WTC11 (cell line): ENCODE results near the gene SDK2. TPM values are rescaled to one million over a fixed set of nuclear protein-coding genes. Genes with fewer than 3 reads are reported as not detected.

Source experiments
- ATAC-seq: fragments of 200-7000 bp; cut with Tn5 transposase; 2 replicates; pipeline ENCODE4 v1.10.0; 2021; ENCODE audit warnings: mild to moderate bottlenecking, moderate library complexity
- CTCF ChIA-PET: fragments of 300-600 bp; sonication (Branson Sonifier 250); formaldehyde crosslinking; loops from one replicate; lab custom pipeline; 2021; ENCODE audit warnings: antibody characterized with exemption; lab: Charles Lee
- POLR2A ChIA-PET: fragments of 350-600 bp; sonication (Branson Sonifier 250); formaldehyde crosslinking; loops from one replicate; lab custom pipeline; 2021; ENCODE audit warnings: antibody characterized with exemption; lab: Charles Lee
- DNase-seq: peaks from one replicate; pipeline ENCODE4 v3.0.0; 2021; ENCODE audit warnings: low spot score
- H3K27ac Mint-ChIP-seq: 2 replicates; pipeline ENCODE4 v1.8.0; 2021; ENCODE audit warnings: mixed read lengths
- H3K27me3 Mint-ChIP-seq: 2 replicates; pipeline ENCODE4 v1.8.0; 2021; ENCODE audit warnings: low read depth, mild to moderate bottlenecking, moderate library complexity, mixed read lengths
- H3K36me3 Mint-ChIP-seq: 2 replicates; pipeline ENCODE4 v1.8.0; 2021; ENCODE audit warnings: mixed read lengths
- H3K4me1 Mint-ChIP-seq: 2 replicates; pipeline ENCODE4 v1.8.0; 2022; ENCODE audit warnings: mixed read lengths
- H3K4me3 Mint-ChIP-seq: 2 replicates; pipeline ENCODE4 v1.8.0; 2021; ENCODE audit warnings: mild to moderate bottlenecking, moderate library complexity, mixed read lengths
- H3K9me3 Mint-ChIP-seq: 2 replicates; pipeline ENCODE4 v1.8.0; 2021; ENCODE audit warnings: mixed read lengths
- GRHL2 ChIP-seq: fragments of 250-450 bp; sonication (Bioruptor Pico); IDR thresholded peaks from 2 replicates; pipeline ENCODE4 v1.8.0; 2022; ENCODE audit warnings: mild to moderate bottlenecking, moderate library complexity; ENCODE audit not compliant: insufficient replicate concordance, severe bottlenecking
- HMGA2 ChIP-seq: fragments of 250-450 bp; sonication (Bioruptor Pico); IDR thresholded peaks from 2 replicates; pipeline ENCODE4 v1.4.0; 2021; ENCODE audit warnings: mild to moderate bottlenecking, moderate library complexity
- IRF2 ChIP-seq: sonication (generic); formaldehyde crosslinking; IDR thresholded peaks from 2 replicates; pipeline ENCODE4 v1.8.0; 2022; ENCODE audit warnings: low read depth, missing genetic modification reagents, borderline replicate concordance
- NR2C2 ChIP-seq: sonication (generic); formaldehyde crosslinking; IDR thresholded peaks from 2 replicates; pipeline ENCODE4 v1.8.0; 2022; ENCODE audit warnings: mild to moderate bottlenecking, missing genetic modification reagents
- NR3C1 ChIP-seq: sonication (generic); formaldehyde crosslinking; conservative IDR thresholded peaks from 2 replicates; pipeline ENCODE4 v1.8.1; 2023; ENCODE audit warnings: low read depth, mild to moderate bottlenecking, missing genetic modification reagents
- OVOL2 ChIP-seq: fragments of 250-450 bp; sonication (Bioruptor Pico); IDR thresholded peaks from 2 replicates; pipeline ENCODE4 v1.9.0; 2021; ENCODE audit warnings: mild to moderate bottlenecking, borderline replicate concordance
- SMAD4 ChIP-seq: sonication (generic); formaldehyde crosslinking; IDR thresholded peaks from 2 replicates; pipeline ENCODE4 v1.8.0; 2022; ENCODE audit warnings: mild to moderate bottlenecking, missing genetic modification reagents
- ZNF121 ChIP-seq: sonication (generic); formaldehyde crosslinking; IDR thresholded peaks from 2 replicates; pipeline ENCODE4 v1.8.0; 2023; ENCODE audit warnings: missing genetic modification reagents
- ZNF138 ChIP-seq: sonication (generic); formaldehyde crosslinking; conservative IDR thresholded peaks from 2 replicates; pipeline ENCODE4 v1.8.1; 2022; ENCODE audit warnings: mild to moderate bottlenecking, moderate library complexity, missing genetic modification reagents
- ZNF396 ChIP-seq: fragments of 250-450 bp; sonication (Bioruptor Pico); IDR thresholded peaks from 2 replicates; pipeline ENCODE4 v1.8.0; 2021; ENCODE audit warnings: mild to moderate bottlenecking, moderate library complexity, borderline replicate concordance
- ZNF671 ChIP-seq: fragments of 250-450 bp; sonication (Bioruptor Pico); IDR thresholded peaks from 2 replicates; pipeline ENCODE4 v1.8.0; 2021; ENCODE audit warnings: mild to moderate bottlenecking
- total RNA-seq: library from RNA; stranded (reverse); gene quantifications from 3 replicates; pipeline ENCODE4 v1.2.3, GENCODE V29; 2021
- TF ChIP-seq, protein P1 (sequence below): fragments of 250-450 bp; sonication (Bioruptor Pico); IDR thresholded peaks from 2 replicates; pipeline ENCODE4 v2.1.2; 2022; ENCODE audit warnings: mild to moderate bottlenecking, moderate library complexity
- TF ChIP-seq, protein P2 (sequence below): sonication (generic); formaldehyde crosslinking; IDR thresholded peaks from 2 replicates; pipeline ENCODE4 v1.8.1; 2023; ENCODE audit warnings: mild to moderate bottlenecking, missing genetic modification reagents
- TF ChIP-seq, protein P3 (sequence below): sonication (generic); formaldehyde crosslinking; IDR thresholded peaks from 2 replicates; pipeline ENCODE4 v1.8.1; 2022; ENCODE audit warnings: missing genetic modification reagents, borderline replicate concordance
- TF ChIP-seq, protein P4 (sequence below): fragments of 200-600 bp; IDR thresholded peaks from 2 replicates; pipeline ENCODE4 v1.8.0; 2022; ENCODE audit warnings: antibody characterized with exemption
- TF ChIP-seq, protein P5 (sequence below): sonication (generic); formaldehyde crosslinking; IDR thresholded peaks from 2 replicates; pipeline ENCODE4 v1.8.1; 2023; ENCODE audit warnings: mild to moderate bottlenecking, missing genetic modification reagents, moderate library complexity
- TF ChIP-seq, protein P6 (sequence below): sonication (generic); formaldehyde crosslinking; IDR thresholded peaks from 2 replicates; pipeline ENCODE4 v1.8.0; 2022; ENCODE audit warnings: missing genetic modification reagents
- TF ChIP-seq, protein P7 (sequence below): sonication (generic); formaldehyde crosslinking; IDR thresholded peaks from 2 replicates; pipeline ENCODE4 v1.8.1; 2022; ENCODE audit warnings: mild to moderate bottlenecking, missing genetic modification reagents, moderate library complexity, borderline replicate concordance
- TF ChIP-seq, protein P8 (sequence below): sonication (generic); formaldehyde crosslinking; IDR thresholded peaks from 2 replicates; pipeline ENCODE4 v1.8.1; 2022; ENCODE audit warnings: low read depth, missing genetic modification reagents, borderline replicate concordance

The SDK2 gene
- total RNA-seq, 1 experiment from 2014 or later: 14.8 TPM

DNA sequence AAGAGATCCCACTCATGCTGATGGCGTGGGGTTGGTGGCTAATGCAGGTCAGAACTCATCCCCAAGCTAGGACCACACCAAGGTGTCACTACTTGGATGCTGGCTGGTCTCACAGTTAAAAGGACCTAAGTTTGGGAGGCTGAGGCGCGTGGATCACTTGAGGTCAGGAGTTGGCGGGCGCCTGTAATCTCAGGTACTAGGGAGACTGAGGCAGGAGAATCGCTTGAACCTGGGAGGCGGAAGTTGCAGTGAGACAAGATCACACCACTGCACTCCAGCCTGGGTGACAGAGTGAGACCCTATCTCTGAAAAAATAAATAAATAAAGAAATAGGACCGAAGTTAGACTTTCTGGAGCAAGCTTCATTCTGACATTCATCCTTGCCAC lies 325.8 kb downstream of the SDK2 start (continued):
- TF ChIP-seq ZNF138 (CRISPR knock-in tag) (no peak), NR2C2 (CRISPR knock-in tag) (no peak), SMAD4 (no peak), IRF2 (CRISPR knock-in tag) (no peak), ZNF396 (CRISPR knock-in tag) (no peak), NR3C1 (CRISPR knock-in tag) (no peak)
- TF ChIP-seq, protein P1, sequence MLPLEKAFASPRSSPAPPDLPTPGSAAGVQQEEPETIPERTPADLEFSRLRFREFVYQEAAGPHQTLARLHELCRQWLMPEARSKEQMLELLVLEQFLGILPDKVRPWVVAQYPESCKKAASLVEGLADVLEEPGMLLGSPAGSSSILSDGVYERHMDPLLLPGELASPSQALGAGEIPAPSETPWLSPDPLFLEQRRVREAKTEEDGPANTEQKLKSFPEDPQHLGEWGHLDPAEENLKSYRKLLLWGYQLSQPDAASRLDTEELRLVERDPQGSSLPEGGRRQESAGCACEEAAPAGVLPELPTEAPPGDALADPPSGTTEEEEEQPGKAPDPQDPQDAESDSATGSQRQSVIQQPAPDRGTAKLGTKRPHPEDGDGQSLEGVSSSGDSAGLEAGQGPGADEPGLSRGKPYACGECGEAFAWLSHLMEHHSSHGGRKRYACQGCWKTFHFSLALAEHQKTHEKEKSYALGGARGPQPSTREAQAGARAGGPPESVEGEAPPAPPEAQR (CRISPR knock-in tag): no peak
- TF ChIP-seq, protein P2, sequence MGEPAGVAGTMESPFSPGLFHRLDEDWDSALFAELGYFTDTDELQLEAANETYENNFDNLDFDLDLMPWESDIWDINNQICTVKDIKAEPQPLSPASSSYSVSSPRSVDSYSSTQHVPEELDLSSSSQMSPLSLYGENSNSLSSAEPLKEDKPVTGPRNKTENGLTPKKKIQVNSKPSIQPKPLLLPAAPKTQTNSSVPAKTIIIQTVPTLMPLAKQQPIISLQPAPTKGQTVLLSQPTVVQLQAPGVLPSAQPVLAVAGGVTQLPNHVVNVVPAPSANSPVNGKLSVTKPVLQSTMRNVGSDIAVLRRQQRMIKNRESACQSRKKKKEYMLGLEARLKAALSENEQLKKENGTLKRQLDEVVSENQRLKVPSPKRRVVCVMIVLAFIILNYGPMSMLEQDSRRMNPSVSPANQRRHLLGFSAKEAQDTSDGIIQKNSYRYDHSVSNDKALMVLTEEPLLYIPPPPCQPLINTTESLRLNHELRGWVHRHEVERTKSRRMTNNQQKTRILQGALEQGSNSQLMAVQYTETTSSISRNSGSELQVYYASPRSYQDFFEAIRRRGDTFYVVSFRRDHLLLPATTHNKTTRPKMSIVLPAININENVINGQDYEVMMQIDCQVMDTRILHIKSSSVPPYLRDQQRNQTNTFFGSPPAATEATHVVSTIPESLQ: no peak
- TF ChIP-seq, all 79 proteins: peak for 0

DNA sequence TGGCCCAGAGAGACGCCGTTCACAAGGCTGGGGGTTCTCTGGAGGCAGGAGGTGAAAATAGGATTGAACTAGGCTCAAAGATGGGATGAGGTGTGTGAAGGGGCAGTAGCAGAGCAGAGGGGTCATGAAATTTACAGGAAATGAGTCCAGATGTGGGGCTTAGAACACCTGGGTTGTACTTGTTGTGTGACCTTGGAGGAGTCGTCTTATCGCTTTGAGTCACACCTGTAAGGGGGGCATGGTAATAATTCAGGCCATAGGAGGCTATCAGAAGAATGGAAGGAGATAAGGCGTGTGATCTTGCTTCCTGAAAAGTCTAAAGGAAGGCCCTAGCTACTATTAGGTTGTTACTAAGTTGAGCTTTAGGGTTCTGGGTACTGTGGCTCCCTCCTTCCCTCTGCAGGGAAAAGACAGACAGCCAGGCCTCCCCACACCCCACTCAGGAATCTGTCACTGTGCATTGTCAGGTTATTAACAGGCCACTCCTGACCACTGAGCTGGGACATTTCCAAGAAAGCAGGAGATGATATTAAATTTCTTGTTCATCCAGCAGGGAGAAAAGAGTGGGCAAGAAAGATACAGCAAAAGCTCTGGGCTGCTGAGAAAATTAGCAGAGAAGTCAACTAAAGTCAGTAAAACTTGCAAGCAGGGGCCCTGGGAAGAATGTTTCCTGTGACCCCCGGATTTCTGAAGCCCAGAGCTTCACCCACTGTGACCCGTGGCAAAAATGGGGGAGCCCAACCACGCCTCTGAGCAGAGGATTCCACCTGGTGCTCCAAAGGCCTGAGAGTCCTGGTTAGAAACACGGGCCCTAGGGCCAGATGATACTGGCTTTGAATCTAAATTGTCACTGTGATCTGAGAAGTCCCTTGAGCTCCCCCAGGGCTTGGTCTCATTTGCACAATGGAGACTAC lies 326.5 kb downstream of the SDK2 start:
- Mint-ChIP-seq H3K27ac (no peak overlapping the region), H3K4me1 (peaks cover 28% of the 10 kb centered on the region), H3K9me3 (no peaks in the 10 kb centered on the region), H3K4me3 (no peak overlapping the region), H3K36me3 (no peaks in the 10 kb centered on the region), H3K27me3 (peaks cover 22% of the 10 kb centered on the region)
- ChIA-PET POLR2A (interaction anchor here (1.3 kb wide), 1 partner anchor 24 kb away, joined by 3 read pairs; no protein-coding TSS in a partner anchor), CTCF (interaction anchor here (0.6 to 1.8 kb wide), 3 partner anchors 42 to 122 kb away, joined by 3 to 9 read pairs (median 3); no protein-coding TSS in a partner anchor)
- ATAC-seq (no peak), DNase-seq (no peak)
- TF ChIP-seq ZNF671 (CRISPR knock-in tag) (no peak), OVOL2 (CRISPR knock-in tag) (no peak), GRHL2 (CRISPR knock-in tag) (no peak), ZNF121 (CRISPR knock-in tag) (no peak), HMGA2 (CRISPR knock-in tag) (no peak), NR2C2 (CRISPR knock-in tag) (no peak)
- TF ChIP-seq, protein P3, sequence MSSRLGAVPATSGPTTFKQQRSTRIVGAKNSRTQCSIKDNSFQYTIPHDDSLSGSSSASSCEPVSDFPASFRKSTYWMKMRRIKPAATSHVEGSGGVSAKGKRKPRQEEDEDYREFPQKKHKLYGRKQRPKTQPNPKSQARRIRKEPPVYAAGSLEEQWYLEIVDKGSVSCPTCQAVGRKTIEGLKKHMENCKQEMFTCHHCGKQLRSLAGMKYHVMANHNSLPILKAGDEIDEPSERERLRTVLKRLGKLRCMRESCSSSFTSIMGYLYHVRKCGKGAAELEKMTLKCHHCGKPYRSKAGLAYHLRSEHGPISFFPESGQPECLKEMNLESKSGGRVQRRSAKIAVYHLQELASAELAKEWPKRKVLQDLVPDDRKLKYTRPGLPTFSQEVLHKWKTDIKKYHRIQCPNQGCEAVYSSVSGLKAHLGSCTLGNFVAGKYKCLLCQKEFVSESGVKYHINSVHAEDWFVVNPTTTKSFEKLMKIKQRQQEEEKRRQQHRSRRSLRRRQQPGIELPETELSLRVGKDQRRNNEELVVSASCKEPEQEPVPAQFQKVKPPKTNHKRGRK (CRISPR knock-in tag): no peak
- TF ChIP-seq, protein P4, sequence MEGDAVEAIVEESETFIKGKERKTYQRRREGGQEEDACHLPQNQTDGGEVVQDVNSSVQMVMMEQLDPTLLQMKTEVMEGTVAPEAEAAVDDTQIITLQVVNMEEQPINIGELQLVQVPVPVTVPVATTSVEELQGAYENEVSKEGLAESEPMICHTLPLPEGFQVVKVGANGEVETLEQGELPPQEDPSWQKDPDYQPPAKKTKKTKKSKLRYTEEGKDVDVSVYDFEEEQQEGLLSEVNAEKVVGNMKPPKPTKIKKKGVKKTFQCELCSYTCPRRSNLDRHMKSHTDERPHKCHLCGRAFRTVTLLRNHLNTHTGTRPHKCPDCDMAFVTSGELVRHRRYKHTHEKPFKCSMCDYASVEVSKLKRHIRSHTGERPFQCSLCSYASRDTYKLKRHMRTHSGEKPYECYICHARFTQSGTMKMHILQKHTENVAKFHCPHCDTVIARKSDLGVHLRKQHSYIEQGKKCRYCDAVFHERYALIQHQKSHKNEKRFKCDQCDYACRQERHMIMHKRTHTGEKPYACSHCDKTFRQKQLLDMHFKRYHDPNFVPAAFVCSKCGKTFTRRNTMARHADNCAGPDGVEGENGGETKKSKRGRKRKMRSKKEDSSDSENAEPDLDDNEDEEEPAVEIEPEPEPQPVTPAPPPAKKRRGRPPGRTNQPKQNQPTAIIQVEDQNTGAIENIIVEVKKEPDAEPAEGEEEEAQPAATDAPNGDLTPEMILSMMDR: no peak
- TF ChIP-seq, protein P5, sequence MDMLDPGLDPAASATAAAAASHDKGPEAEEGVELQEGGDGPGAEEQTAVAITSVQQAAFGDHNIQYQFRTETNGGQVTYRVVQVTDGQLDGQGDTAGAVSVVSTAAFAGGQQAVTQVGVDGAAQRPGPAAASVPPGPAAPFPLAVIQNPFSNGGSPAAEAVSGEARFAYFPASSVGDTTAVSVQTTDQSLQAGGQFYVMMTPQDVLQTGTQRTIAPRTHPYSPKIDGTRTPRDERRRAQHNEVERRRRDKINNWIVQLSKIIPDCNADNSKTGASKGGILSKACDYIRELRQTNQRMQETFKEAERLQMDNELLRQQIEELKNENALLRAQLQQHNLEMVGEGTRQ (CRISPR knock-in tag): no peak
- TF ChIP-seq, protein P6, sequence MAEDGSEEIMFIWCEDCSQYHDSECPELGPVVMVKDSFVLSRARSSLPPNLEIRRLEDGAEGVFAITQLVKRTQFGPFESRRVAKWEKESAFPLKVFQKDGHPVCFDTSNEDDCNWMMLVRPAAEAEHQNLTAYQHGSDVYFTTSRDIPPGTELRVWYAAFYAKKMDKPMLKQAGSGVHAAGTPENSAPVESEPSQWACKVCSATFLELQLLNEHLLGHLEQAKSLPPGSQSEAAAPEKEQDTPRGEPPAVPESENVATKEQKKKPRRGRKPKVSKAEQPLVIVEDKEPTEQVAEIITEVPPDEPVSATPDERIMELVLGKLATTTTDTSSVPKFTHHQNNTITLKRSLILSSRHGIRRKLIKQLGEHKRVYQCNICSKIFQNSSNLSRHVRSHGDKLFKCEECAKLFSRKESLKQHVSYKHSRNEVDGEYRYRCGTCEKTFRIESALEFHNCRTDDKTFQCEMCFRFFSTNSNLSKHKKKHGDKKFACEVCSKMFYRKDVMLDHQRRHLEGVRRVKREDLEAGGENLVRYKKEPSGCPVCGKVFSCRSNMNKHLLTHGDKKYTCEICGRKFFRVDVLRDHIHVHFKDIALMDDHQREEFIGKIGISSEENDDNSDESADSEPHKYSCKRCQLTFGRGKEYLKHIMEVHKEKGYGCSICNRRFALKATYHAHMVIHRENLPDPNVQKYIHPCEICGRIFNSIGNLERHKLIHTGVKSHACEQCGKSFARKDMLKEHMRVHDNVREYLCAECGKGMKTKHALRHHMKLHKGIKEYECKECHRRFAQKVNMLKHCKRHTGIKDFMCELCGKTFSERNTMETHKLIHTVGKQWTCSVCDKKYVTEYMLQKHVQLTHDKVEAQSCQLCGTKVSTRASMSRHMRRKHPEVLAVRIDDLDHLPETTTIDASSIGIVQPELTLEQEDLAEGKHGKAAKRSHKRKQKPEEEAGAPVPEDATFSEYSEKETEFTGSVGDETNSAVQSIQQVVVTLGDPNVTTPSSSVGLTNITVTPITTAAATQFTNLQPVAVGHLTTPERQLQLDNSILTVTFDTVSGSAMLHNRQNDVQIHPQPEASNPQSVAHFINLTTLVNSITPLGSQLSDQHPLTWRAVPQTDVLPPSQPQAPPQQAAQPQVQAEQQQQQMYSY (CRISPR knock-in tag): no peak
- TF ChIP-seq, protein P7, sequence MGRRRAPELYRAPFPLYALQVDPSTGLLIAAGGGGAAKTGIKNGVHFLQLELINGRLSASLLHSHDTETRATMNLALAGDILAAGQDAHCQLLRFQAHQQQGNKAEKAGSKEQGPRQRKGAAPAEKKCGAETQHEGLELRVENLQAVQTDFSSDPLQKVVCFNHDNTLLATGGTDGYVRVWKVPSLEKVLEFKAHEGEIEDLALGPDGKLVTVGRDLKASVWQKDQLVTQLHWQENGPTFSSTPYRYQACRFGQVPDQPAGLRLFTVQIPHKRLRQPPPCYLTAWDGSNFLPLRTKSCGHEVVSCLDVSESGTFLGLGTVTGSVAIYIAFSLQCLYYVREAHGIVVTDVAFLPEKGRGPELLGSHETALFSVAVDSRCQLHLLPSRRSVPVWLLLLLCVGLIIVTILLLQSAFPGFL (CRISPR knock-in tag): no peak
- TF ChIP-seq, protein P8, sequence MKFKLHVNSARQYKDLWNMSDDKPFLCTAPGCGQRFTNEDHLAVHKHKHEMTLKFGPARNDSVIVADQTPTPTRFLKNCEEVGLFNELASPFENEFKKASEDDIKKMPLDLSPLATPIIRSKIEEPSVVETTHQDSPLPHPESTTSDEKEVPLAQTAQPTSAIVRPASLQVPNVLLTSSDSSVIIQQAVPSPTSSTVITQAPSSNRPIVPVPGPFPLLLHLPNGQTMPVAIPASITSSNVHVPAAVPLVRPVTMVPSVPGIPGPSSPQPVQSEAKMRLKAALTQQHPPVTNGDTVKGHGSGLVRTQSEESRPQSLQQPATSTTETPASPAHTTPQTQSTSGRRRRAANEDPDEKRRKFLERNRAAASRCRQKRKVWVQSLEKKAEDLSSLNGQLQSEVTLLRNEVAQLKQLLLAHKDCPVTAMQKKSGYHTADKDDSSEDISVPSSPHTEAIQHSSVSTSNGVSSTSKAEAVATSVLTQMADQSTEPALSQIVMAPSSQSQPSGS: no peak
